Measurements from ENCODE around the gene TDRD3.

- TF ChIP-seq USF1 (IDR thresholded peaks at IDR 0.05), result no peak
- TF ChIP-seq CEBPB (IDR thresholded peaks at IDR 0.05), result no peak
- TF ChIP-seq CREB1 (IDR thresholded peaks at IDR 0.05; ENCODE audit: low read depth), result no peak
- TF ChIP-seq, protein P1, sequence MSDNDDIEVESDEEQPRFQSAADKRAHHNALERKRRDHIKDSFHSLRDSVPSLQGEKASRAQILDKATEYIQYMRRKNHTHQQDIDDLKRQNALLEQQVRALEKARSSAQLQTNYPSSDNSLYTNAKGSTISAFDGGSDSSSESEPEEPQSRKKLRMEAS (IDR thresholded peaks at IDR 0.05), result no peak
- TF ChIP-seq EGR1 (IDR thresholded peaks at IDR 0.05), result no peak
- no peak for TF ChIP-seq REST (IDR thresholded peaks at IDR 0.05; ENCODE audit: low read depth)
These were observed 44.7 kb downstream of the TDRD3 start for GRCh38 chr13:60441761-60442160.
